ENCODE data around the gene ARSB.
"Not testable (repeated sequence)": the region's sequence is repeated elsewhere in the genome, so short reads cannot be mapped to it uniquely, and the experiment has no call there.

Gene ARSB

GRCh38 chr5:78929833-78930232, 55.3 kb downstream of the ARSB start:
- no peak for DNase-seq

- no peak for DNase-seq
These were observed 57.3 kb downstream of the ARSB start for GRCh38 chr5:78927657-78928282.

GRCh38 chr5:78926252-78926651, 58.9 kb downstream of the ARSB start:
- DNase-seq = no peak

GRCh38 chr5:78925129-78925876, 59.8 kb downstream of the ARSB start:
- no peak for DNase-seq

- DNase-seq = no peak
These were observed 61.5 kb downstream of the ARSB start for GRCh38 chr5:78923622-78923970.

- no peak for DNase-seq
These were observed 62.1 kb downstream of the ARSB start for GRCh38 chr5:78922879-78923621.

- DNase-seq = no peak
These were observed 64.5 kb downstream of the ARSB start for GRCh38 chr5:78920604-78921003.

- no peak for DNase-seq
These were observed 65.3 kb downstream of the ARSB start for GRCh38 chr5:78919796-78920195.

GRCh38 chr5:78916044-78916443, 69.1 kb downstream of the ARSB start:
- no peak for DNase-seq

- DNase-seq = no peak
These were observed 69.9 kb downstream of the ARSB start for GRCh38 chr5:78915170-78915569.

- DNase-seq = no peak
These were observed 72.3 kb downstream of the ARSB start for GRCh38 chr5:78912811-78913210.

GRCh38 chr5:78912085-78912771, 72.9 kb downstream of the ARSB start:
- no peak for DNase-seq

- not testable (repeated sequence) for DNase-seq
These were observed 75.7 kb downstream of the ARSB start for GRCh38 chr5:78909224-78909983.

GRCh38 chr5:78908173-78909061, 76.7 kb downstream of the ARSB start:
- no peak for DNase-seq

GRCh38 chr5:78907255-78907891, 77.7 kb downstream of the ARSB start:
- DNase-seq = no peak

GRCh38 chr5:78905084-78905938, 79.8 kb downstream of the ARSB start:
- DNase-seq = no peak

- no peak for DNase-seq
These were observed 81.2 kb downstream of the ARSB start for GRCh38 chr5:78903861-78904260.

- no peak for DNase-seq
These were observed 81.8 kb downstream of the ARSB start for GRCh38 chr5:78903353-78903752.

GRCh38 chr5:78899922-78900362, 85.2 kb downstream of the ARSB start:
- DNase-seq = peak; percentile 11

GRCh38 chr5:78896132-78896531, 89.0 kb downstream of the ARSB start:
- no peak for DNase-seq

All from CD4-positive, alpha-beta T cell treated with Interleukin-21 for 1 hour (primary cell).